HepG2 (cell line): ENCODE data around the gene PRH2. TPM values are rescaled to one million over a fixed set of nuclear protein-coding genes. Genes with fewer than 3 reads are reported as not detected.

Source experiments
- CBX5 ChIP-seq: sonication (generic); formaldehyde crosslinking; IDR thresholded peaks from 2 replicates; pipeline ENCODE4 v1.4.0; 2020; ENCODE audit warnings: missing genetic modification reagents, borderline replicate concordance
- NFE2 ChIP-seq: sonication (generic); formaldehyde crosslinking; IDR thresholded peaks from 2 replicates; pipeline ENCODE4 v1.4.0; 2020; ENCODE audit warnings: missing genetic modification reagents
- PRPF4 ChIP-seq: fragments of 200-400 bp; formaldehyde crosslinking; IDR thresholded peaks from 2 replicates; pipeline ENCODE4 v1.6.1; 2016; ENCODE audit warnings: low read length, low read depth; ENCODE audit not compliant: poor library complexity, severe bottlenecking
- RNF2 ChIP-seq: fragments of 450-650 bp; conservative IDR thresholded peaks from 2 replicates; pipeline ENCODE4 v1.6.1; 2016; ENCODE audit warnings: low read depth
- TEAD2 ChIP-seq: sonication (generic); formaldehyde crosslinking; IDR thresholded peaks from 2 replicates; pipeline ENCODE4 v1.9.0; 2021; ENCODE audit warnings: missing genetic modification reagents
- TRIM24 ChIP-seq: sonication (generic); formaldehyde crosslinking; IDR thresholded peaks from 2 replicates; pipeline ENCODE4 v1.8.0; 2022; ENCODE audit warnings: mild to moderate bottlenecking, missing genetic modification reagents
- ZBTB40 ChIP-seq, 2 experiments: fragments of 450-650 bp in 1 of 2; sonication (generic) in 1 of 2; formaldehyde crosslinking in 1 of 2; IDR thresholded peaks; 2 replicates each; pipeline versions ENCODE4 v1.6.1 to v1.8.0; 2016 to 2022; ENCODE audit warnings: antibody characterized with exemption in 1 of 2, mild to moderate bottlenecking in 1 of 2, missing genetic modification reagents in 1 of 2
- ZHX1 ChIP-seq: sonication (generic); formaldehyde crosslinking; IDR thresholded peaks from 2 replicates; pipeline ENCODE4 v1.8.1; 2022; ENCODE audit warnings: low read depth, mild to moderate bottlenecking, missing genetic modification reagents
- ZKSCAN8 ChIP-seq: IDR thresholded peaks from 2 replicates; pipeline ENCODE4 v1.6.1; 2016; ENCODE audit warnings: borderline replicate concordance, missing genetic modification reagents, missing compliant biosample characterization
- ZMAT3 ChIP-seq: sonication (generic); formaldehyde crosslinking; conservative IDR thresholded peaks from 2 replicates; pipeline ENCODE4 v1.7.0; 2021; ENCODE audit warnings: missing genetic modification reagents
- ZNF234 ChIP-seq: sonication (generic); formaldehyde crosslinking; conservative IDR thresholded peaks from 2 replicates; pipeline ENCODE4 v1.5.1; 2020; ENCODE audit warnings: mild to moderate bottlenecking, missing genetic modification reagents
- ZNF615 ChIP-seq: sonication (generic); formaldehyde crosslinking; IDR thresholded peaks from 2 replicates; pipeline ENCODE4 v1.5.0; 2020; ENCODE audit warnings: mild to moderate bottlenecking, missing genetic modification reagents, borderline replicate concordance
- ZNF781 ChIP-seq: sonication (generic); formaldehyde crosslinking; IDR thresholded peaks from 2 replicates; pipeline ENCODE4 v1.5.1; 2020; ENCODE audit warnings: borderline replicate concordance, mild to moderate bottlenecking, missing genetic modification reagents; ENCODE audit errors: not compliant biosample characterization
- ZNF83 ChIP-seq: sonication (generic); formaldehyde crosslinking; IDR thresholded peaks from 2 replicates; pipeline ENCODE4 v1.4.0; 2020; ENCODE audit warnings: missing genetic modification reagents, mild to moderate bottlenecking, borderline replicate concordance
- polyA plus RNA-seq, 8 experiments: library from polyadenylated mRNA; depleted of rRNA in 3 of 8; stranded (reverse) in 7 of 8; unstranded in 1 of 8; fragments of >200 nt; fragmentation: Illumina TruSeq in 4 of 8; extraction: Trizol in 4 of 8; gene quantifications; 2 replicates each; pipeline versions ENCODE4 v1.2.1 to v1.2.3, GENCODE V29; 2011 to 2016; ENCODE audit warnings: low read depth in 4 of 8, missing spikeins in 1 of 8, mixed read lengths in 1 of 8; ENCODE audit not compliant: insufficient read depth in 1 of 8
- total RNA-seq, 5 experiments: library from RNA; depleted of rRNA; stranded (reverse); fragments of >200 nt; fragmentation: Illumina TruSeq; extraction: Trizol; gene quantifications; 2 replicates each; pipeline ENCODE4 v1.2.3, GENCODE V29; 2016; ENCODE audit warnings: low read depth in 1 of 5
- TF ChIP-seq, protein P1 (sequence below): sonication (generic); formaldehyde crosslinking; IDR thresholded peaks from 2 replicates; pipeline ENCODE4 v1.5.0; 2020; ENCODE audit warnings: missing genetic modification reagents, mild to moderate bottlenecking, borderline replicate concordance
- TF ChIP-seq, protein P2 (sequence below): sonication (generic); formaldehyde crosslinking; IDR thresholded peaks from 2 replicates; pipeline ENCODE4 v1.5.1; 2020; ENCODE audit warnings: mild to moderate bottlenecking, missing genetic modification reagents, moderate library complexity

The PRH2 gene
- total and polyA plus RNA-seq, 2 of the 13 experiments (the other 11 are each of a cell fraction or from before 2014, with no cell fraction given) = 0.24 to 0.48 TPM

GRCh38 chr12:10891937-10892336, 37.1 kb upstream of the PRH2 start (continued):
- TF ChIP-seq ZBTB40 (IDR thresholded peaks at IDR 0.05) (no peak), ZBTB40 (CRISPR knock-in tag; IDR thresholded peaks at IDR 0.05) (no peak; the same call in 1 of the 2 replicates), TRIM24 (CRISPR knock-in tag) (peak; percentile 95), NFE2 (no peak), TEAD2 (CRISPR knock-in tag) (no peak), ZHX1 (CRISPR knock-in tag) (peak; percentile 62; the same call in 1 of the 2 replicates), ZNF83 (CRISPR knock-in tag) (no peak), RNF2 (0 out of 2 replicates have a peak, but pooled peaks have one; percentile 30), ZNF615 (CRISPR knock-in tag) (no peak), ZKSCAN8 (CRISPR knock-in tag) (peak; percentile 85; the same call in 1 of the 2 replicates), ZNF781 (CRISPR knock-in tag) (peak; percentile 61), CBX5 (CRISPR knock-in tag) (peak; percentile 89), ZNF234 (CRISPR knock-in tag) (no peak), ZMAT3 (CRISPR knock-in tag) (peak; percentile 82; the same call in 1 of the 2 replicates), PRPF4 (no peak)
- TF ChIP-seq, protein P1, sequence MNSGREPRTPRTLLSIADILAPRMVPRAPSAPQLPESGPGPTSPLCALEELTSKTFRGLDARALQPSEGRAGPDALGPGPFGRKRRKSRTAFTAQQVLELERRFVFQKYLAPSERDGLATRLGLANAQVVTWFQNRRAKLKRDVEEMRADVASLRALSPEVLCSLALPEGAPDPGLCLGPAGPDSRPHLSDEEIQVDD (CRISPR knock-in tag) = no peak
- TF ChIP-seq, protein P2, sequence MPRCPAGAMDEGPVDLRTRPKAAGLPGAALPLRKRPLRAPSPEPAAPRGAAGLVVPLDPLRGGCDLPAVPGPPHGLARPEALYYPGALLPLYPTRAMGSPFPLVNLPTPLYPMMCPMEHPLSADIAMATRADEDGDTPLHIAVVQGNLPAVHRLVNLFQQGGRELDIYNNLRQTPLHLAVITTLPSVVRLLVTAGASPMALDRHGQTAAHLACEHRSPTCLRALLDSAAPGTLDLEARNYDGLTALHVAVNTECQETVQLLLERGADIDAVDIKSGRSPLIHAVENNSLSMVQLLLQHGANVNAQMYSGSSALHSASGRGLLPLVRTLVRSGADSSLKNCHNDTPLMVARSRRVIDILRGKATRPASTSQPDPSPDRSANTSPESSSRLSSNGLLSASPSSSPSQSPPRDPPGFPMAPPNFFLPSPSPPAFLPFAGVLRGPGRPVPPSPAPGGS = no peak
